Brain microvascular endothelial cell (primary cell): Measurements from ENCODE around the gene SORCS1.
"Not testable (repeated sequence)": the region's sequence is repeated elsewhere in the genome, so short reads cannot be mapped to it uniquely, and the experiment has no call there.

ENCODE experiments used
- DNase-seq: peaks from one replicate; pipeline ENCODE4 v3.0.0-alpha.2; 2020
- H3K27ac ChIP-seq: fragments of 250-450 bp; sonication (Bioruptor Pico); 2 replicates; pipeline ENCODE4 v1.5.1; 2020; ENCODE audit warnings: mild to moderate bottlenecking, moderate library complexity
- H3K27me3 ChIP-seq: fragments of 250-450 bp; sonication (Bioruptor Pico); replicated peaks from 2 replicates; pipeline ENCODE4 v1.5.1; 2020; ENCODE audit warnings: mild to moderate bottlenecking
- H3K36me3 ChIP-seq: fragments of 250-450 bp; sonication (Bioruptor Pico); replicated peaks from 2 replicates; pipeline ENCODE4 v1.5.1; 2020; ENCODE audit warnings: mild to moderate bottlenecking
- H3K4me3 ChIP-seq: 2 replicates; pipeline ENCODE4 v1.5.1; 2011; ENCODE audit warnings: low read depth, mild to moderate bottlenecking, control low read depth, low read length, moderate library complexity
- in situ Hi-C: cut with HindIII; loops from 2 replicates; pipeline ENCODE4 v1.10.0; 2017; ENCODE audit warnings: low sequenced_read_pairs, low pct_ligation_motif_present
- TF ChIP-seq, protein P1 (sequence below): IDR thresholded peaks from 2 replicates; pipeline ENCODE4 v1.5.1; 2011; ENCODE audit warnings: low read depth, mild to moderate bottlenecking, moderate library complexity, low read length, control low read depth, inconsistent platforms; ENCODE audit errors: missing control alignments

The SORCS1 gene

DNA sequence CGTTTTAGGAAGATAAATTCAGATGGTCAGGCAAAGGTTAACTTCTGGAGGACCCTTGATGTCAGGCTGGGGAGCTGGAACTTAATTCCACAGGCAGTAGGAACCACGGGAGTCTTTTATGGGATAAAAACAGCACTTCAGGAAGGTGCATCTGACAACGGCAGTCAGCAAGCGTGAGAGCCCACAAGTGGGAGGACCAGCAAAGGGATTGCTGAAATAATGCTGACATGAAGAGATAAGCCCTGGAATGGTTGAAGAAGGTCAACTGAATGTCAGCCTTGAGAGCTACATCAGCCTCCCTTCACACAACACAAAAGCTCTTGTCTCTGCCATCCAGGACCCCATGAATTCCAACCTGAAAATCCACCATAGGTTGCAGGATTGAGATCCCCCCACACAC lies 138.8 kb downstream of the SORCS1 start:
- no peaks in the 10 kb centered on the region for H3K27me3 ChIP-seq
- no peak overlapping the region for H3K4me3 ChIP-seq
- H3K36me3 ChIP-seq = no peaks in the 10 kb centered on the region
- no peak overlapping the region for H3K27ac ChIP-seq
- in situ Hi-C loops = no loop called here
- TF ChIP-seq, protein P1, sequence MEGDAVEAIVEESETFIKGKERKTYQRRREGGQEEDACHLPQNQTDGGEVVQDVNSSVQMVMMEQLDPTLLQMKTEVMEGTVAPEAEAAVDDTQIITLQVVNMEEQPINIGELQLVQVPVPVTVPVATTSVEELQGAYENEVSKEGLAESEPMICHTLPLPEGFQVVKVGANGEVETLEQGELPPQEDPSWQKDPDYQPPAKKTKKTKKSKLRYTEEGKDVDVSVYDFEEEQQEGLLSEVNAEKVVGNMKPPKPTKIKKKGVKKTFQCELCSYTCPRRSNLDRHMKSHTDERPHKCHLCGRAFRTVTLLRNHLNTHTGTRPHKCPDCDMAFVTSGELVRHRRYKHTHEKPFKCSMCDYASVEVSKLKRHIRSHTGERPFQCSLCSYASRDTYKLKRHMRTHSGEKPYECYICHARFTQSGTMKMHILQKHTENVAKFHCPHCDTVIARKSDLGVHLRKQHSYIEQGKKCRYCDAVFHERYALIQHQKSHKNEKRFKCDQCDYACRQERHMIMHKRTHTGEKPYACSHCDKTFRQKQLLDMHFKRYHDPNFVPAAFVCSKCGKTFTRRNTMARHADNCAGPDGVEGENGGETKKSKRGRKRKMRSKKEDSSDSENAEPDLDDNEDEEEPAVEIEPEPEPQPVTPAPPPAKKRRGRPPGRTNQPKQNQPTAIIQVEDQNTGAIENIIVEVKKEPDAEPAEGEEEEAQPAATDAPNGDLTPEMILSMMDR = no peak
- no peak for DNase-seq

GRCh38 chr10:107024033-107024432 lies 140.5 kb downstream of the SORCS1 start:
- H3K27me3 ChIP-seq, DNase-seq, H3K27ac ChIP-seq, H3K4me3 ChIP-seq, H3K36me3 ChIP-seq, in situ Hi-C loops: not testable (repeated sequence)

DNA sequence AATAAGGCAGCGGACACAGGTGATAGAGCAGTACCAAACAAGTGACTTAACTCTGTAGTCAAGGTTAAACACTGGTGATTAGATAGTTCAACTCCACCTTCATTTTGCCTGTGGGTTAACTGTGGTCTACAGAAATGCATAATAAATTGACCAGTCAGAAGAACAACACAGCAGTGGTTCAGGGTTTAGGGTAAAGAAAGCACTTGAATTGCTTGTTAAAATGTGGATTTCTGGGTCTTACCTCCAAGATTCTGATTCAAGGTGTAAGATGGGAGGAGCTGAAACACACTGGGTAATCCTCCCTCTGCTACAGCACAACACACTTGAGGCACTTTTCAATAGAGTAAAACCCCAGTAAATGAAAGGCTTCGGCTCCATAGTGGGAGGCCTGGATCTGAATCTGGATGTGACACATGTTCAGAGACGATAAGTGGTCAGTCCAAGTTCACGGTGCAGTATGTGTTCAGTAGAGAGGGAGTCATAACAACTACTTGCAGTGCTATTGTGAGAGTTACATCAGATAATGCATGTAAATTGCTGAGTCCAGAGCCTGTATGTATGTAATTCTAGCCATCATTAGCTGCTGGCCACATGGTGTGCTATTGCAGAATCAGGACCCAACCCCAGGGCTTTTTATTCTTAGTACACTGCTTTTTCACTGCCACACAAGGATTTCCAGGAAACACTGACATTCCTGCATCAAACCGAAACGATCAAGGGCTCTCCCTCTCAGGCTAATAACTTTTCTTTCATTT lies 141.7 kb downstream of the SORCS1 start:
- Histone ChIP-seq H3K36me3 (no peaks in the 10 kb centered on the region), H3K27ac (no peak overlapping the region), H3K4me3 (no peak overlapping the region), H3K27me3 (no peaks in the 10 kb centered on the region)
- no peak for DNase-seq
- in situ Hi-C loops = no loop called here
- TF ChIP-seq, protein P1 = no peak

DNA sequence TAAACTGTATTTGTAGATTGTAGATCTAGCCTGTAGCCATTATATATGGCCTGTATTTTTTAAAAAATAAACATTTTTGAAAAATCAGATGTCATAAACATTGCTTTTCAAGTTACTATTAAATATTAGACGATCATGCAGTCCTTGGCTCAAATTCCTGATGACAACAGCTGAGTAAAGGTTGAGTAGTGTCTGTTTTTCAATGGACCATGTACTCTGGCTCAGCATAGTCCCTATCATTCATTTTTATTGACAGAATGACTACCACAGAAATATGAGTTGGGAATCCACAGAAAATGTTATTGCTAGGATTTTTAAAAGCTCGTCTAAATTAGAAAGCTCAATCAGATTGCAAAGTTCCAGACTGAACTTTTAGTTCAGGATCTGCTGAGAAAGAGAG lies 145.4 kb downstream of the SORCS1 start:
- TF ChIP-seq, protein P1 = no peak
- in situ Hi-C loops = no loop called here
- no peak for DNase-seq
- Histone ChIP-seq H3K27ac (no peak overlapping the region), H3K4me3 (no peak overlapping the region), H3K36me3 (no peaks in the 10 kb centered on the region), H3K27me3 (no peaks in the 10 kb centered on the region)

- H3K36me3 ChIP-seq = no peaks in the 10 kb centered on the region
- TF ChIP-seq, protein P1 = no peak
- H3K27me3 ChIP-seq = no peaks in the 10 kb centered on the region
- H3K4me3 ChIP-seq = no peak overlapping the region
- no peak for DNase-seq
- no peak overlapping the region for H3K27ac ChIP-seq
- in situ Hi-C loops = no loop called here
Measured at GRCh38 chr10:107013258-107014006, 151.1 kb downstream of the SORCS1 start.

- no peak for DNase-seq
- in situ Hi-C loops = no loop called here
- Histone ChIP-seq H3K27me3 (no peaks in the 10 kb centered on the region), H3K27ac (no peak overlapping the region), H3K36me3 (no peaks in the 10 kb centered on the region), H3K4me3 (no peak overlapping the region)
- TF ChIP-seq, protein P1 = no peak
Measured at GRCh38 chr10:107011992-107012391, 152.5 kb downstream of the SORCS1 start.
